ENCODE results near the gene FAM187B.

Gene FAM187B

DNA sequence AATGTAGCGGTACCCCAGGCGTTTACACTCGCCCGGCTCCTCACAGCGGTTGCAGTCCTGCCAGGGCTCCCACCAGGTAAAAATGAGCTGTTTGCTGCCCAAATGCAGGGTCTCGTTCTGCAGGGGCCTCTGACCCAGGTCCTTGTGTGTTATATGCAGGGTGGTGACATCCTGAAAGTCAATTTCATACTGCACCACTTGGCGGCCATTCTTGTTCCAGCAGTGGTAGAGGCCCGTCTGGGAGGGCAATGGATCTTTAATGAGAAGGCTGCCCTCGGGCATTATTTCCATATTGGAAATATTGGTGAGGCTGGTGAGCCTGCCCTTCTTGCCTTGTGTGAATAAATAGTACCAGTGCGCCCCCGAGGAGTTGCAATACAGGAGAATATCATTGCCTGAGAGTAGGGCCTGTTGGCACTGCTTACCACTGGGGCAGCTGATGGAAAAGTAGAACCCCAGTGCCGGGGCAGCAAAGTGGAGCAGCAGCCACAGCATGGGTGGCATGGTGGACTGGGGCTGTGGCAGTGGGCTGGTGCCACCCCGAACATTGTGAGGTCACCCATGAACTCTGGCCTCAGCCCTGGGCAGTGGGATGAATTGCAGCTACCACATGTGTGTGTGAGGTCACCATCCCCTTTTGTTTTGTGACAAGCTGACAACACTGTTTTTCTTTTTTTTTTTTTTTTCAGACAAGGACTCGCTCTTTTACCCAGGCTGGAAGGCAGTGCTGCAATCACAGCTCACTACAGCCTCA is at the start of gene FAM187B:
FAM187B (minus strand) TSS at position 563 of the 754 bp plus-strand sequence; CDS start at position 504, 59 bp downstream.
- H3K9ac ChIP-seq (ENCODE audit: low read depth, low read length) = no peak within 1 kb of the TSS
- H3K9me3 ChIP-seq (ENCODE audit: control insufficient read depth, insufficient read depth, low read length) = no peaks in the 10 kb centered on the region
- no peak within 1 kb of the TSS for H3K4me3 ChIP-seq (ENCODE audit: low read depth, low read length)
- no peak within 1 kb of the TSS for H3K27ac ChIP-seq (ENCODE audit: low read depth, low read length)
- H3K27me3 ChIP-seq (ENCODE audit: control insufficient read depth, insufficient read depth, low read length) = no peaks in the 10 kb centered on the region
- H3K36me3 ChIP-seq (ENCODE audit: control insufficient read depth, insufficient read depth, low read length) = no peaks in the 10 kb centered on the region
- peaks cover 9% of the 10 kb centered on the region; the same call in 1 of the 2 replicates for H3K4me1 ChIP-seq (ENCODE audit: control insufficient read depth, insufficient read depth, low read length)

DNA sequence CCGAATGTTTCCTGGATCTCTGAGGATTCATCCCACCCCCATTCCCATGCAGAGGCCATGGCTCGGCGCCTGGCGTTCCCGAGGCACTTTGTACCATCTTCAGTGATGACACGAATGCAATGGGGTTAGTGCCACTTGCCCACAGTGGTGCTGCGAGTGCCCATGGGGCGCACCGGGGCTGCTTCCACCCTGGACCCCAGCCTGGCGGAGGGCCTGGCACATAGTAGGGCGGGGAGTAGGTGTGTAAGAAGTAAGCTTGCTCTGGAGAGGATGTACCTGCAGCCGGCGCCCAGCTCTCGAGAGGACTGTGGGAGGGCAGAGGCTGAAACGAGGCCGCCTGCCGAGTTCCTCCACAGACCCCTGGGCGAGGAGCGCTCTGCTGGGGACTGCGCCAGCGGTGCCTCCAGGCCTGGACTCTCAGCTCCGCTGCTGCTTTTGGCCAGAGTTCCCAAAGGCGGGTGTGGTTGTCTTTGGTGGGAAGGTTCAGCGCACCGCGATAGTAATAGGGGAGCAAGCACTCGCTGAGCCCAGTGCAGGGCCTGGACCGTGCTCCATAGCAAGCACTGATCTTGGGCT is 48.3 kb upstream of the FAM187B start:
- peaks cover 57% of the 10 kb centered on the region for H3K36me3 ChIP-seq (ENCODE audit: control insufficient read depth, insufficient read depth, low read length)
- no peak overlapping the region for H3K27ac ChIP-seq (ENCODE audit: low read depth, low read length)
- no peaks in the 10 kb centered on the region for H3K27me3 ChIP-seq (ENCODE audit: control insufficient read depth, insufficient read depth, low read length)
- no peaks in the 10 kb centered on the region for H3K4me1 ChIP-seq (ENCODE audit: control insufficient read depth, insufficient read depth, low read length)
- H3K9me3 ChIP-seq (ENCODE audit: control insufficient read depth, insufficient read depth, low read length) = no peaks in the 10 kb centered on the region
- no peak overlapping the region for H3K4me3 ChIP-seq (ENCODE audit: low read depth, low read length)
- no peak overlapping the region for H3K9ac ChIP-seq (ENCODE audit: low read depth, low read length)

DNA sequence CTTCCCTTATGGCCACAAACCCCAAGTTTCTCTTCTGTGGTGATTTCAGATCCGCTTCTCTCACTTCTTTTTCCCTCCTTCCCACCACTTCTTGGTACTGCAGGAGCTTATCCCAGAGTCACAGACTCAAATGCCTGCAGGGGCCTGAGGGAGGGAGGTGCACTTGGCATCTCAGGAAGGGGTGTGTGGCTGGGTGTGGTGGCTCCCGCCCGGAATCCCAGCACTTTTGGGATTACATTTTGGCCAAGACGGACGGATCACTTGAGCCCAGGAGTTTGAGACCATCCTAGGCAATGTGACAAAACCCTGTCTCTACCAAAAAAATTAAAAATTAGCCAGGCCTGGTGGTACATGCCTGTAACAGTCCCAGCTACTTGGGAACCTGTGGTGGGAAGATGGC is 45.8 kb upstream of the FAM187B start:
- no peak overlapping the region for H3K27ac ChIP-seq (ENCODE audit: low read depth, low read length)
- H3K4me1 ChIP-seq (ENCODE audit: control insufficient read depth, insufficient read depth, low read length) = no peaks in the 10 kb centered on the region
- no peaks in the 10 kb centered on the region for H3K9me3 ChIP-seq (ENCODE audit: control insufficient read depth, insufficient read depth, low read length)
- no peak overlapping the region for H3K9ac ChIP-seq (ENCODE audit: low read depth, low read length)
- H3K27me3 ChIP-seq (ENCODE audit: control insufficient read depth, insufficient read depth, low read length) = no peaks in the 10 kb centered on the region
- no peak overlapping the region for H3K4me3 ChIP-seq (ENCODE audit: low read depth, low read length)
- peaks cover 73% of the 10 kb centered on the region for H3K36me3 ChIP-seq (ENCODE audit: control insufficient read depth, insufficient read depth, low read length)

GRCh38 chr19:35273686-35274259 is 45.2 kb upstream of the FAM187B start:
- no peak overlapping the region for H3K4me3 ChIP-seq (ENCODE audit: low read depth, low read length)
- peaks cover 68% of the 10 kb centered on the region for H3K36me3 ChIP-seq (ENCODE audit: control insufficient read depth, insufficient read depth, low read length)
- no peak overlapping the region for H3K9ac ChIP-seq (ENCODE audit: low read depth, low read length)
- H3K9me3 ChIP-seq (ENCODE audit: control insufficient read depth, insufficient read depth, low read length) = no peaks in the 10 kb centered on the region
- no peak overlapping the region for H3K27ac ChIP-seq (ENCODE audit: low read depth, low read length)
- H3K27me3 ChIP-seq (ENCODE audit: control insufficient read depth, insufficient read depth, low read length) = no peaks in the 10 kb centered on the region
- no peaks in the 10 kb centered on the region for H3K4me1 ChIP-seq (ENCODE audit: control insufficient read depth, insufficient read depth, low read length)

- Histone ChIP-seq H3K9ac (ENCODE audit: low read depth, low read length) (no peak overlapping the region), H3K27ac (ENCODE audit: low read depth, low read length) (no peak overlapping the region), H3K36me3 (ENCODE audit: control insufficient read depth, insufficient read depth, low read length) (peaks cover 62% of the 10 kb centered on the region)
Measured at GRCh38 chr19:35272954-35273649, 44.6 kb upstream of the FAM187B start.

DNA sequence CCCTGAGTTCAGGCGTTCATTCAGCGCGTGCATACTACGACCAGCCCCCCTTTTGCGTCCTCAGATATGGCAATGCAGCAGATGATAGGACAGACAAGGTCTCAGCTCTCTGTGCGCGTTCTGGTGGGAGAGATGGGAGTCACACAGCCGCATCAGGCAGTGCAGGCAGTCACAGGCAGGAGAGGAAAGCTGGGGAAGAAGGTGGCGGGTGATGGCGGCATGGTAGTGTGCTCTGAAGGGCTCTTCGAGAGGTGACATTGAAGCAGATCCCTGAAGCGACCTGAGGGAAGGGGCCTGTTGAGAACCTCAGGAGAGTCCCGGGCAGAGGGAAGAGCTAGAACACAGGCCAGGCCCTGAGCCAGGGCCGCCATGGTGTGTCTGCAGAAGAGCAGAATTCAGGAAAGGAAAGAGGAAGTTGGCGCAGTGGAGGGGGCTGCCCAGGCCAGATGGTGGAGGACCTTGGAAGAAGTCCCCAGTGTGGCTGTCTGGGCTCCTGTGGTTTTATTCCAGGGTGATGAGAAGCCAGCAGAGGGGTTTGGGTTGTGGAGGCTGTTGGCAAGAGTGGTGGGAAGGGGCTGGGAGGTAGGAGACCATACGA is 43.7 kb upstream of the FAM187B start:
- Histone ChIP-seq H3K9me3 (ENCODE audit: control insufficient read depth, insufficient read depth, low read length) (no peaks in the 10 kb centered on the region), H3K4me1 (ENCODE audit: control insufficient read depth, insufficient read depth, low read length) (peaks cover 4% of the 10 kb centered on the region; the same call in 1 of the 2 replicates), H3K27ac (ENCODE audit: low read depth, low read length) (no peak overlapping the region), H3K4me3 (ENCODE audit: low read depth, low read length) (no peak overlapping the region), H3K36me3 (ENCODE audit: control insufficient read depth, insufficient read depth, low read length) (peaks cover 61% of the 10 kb centered on the region), H3K27me3 (ENCODE audit: control insufficient read depth, insufficient read depth, low read length) (no peaks in the 10 kb centered on the region), H3K9ac (ENCODE audit: low read depth, low read length) (no peak overlapping the region)

More at GRCh38 chr19:35272954-35273649, 44.6 kb upstream of the FAM187B start:
- no peaks in the 10 kb centered on the region for H3K4me1 ChIP-seq (ENCODE audit: control insufficient read depth, insufficient read depth, low read length)
- no peak overlapping the region for H3K4me3 ChIP-seq (ENCODE audit: low read depth, low read length)
- no peaks in the 10 kb centered on the region for H3K9me3 ChIP-seq (ENCODE audit: control insufficient read depth, insufficient read depth, low read length)
- no peaks in the 10 kb centered on the region for H3K27me3 ChIP-seq (ENCODE audit: control insufficient read depth, insufficient read depth, low read length)

DNA sequence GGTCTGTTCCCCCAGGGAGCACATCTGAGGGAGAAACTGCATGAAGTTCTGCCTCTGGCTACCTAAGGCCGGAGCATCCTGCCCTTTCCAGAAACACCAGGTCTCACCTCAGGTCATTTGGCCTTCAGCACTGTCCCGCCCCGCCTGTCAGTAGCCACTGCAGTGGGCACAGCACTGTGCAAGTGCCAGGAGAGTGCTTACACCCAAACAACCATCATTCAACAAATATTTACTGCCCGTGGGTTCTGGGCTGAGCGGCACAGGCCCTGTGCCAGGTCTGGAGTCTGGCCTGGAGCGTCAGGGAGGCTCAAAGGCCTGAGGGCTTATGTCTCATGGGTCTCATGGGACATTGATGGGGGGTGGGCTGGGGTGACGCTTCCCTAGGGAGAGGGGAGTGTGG is 43.0 kb upstream of the FAM187B start:
- Histone ChIP-seq H3K9me3 (ENCODE audit: control insufficient read depth, insufficient read depth, low read length) (no peaks in the 10 kb centered on the region), H3K27ac (ENCODE audit: low read depth, low read length) (no peak overlapping the region), H3K4me3 (ENCODE audit: low read depth, low read length) (no peak overlapping the region), H3K27me3 (ENCODE audit: control insufficient read depth, insufficient read depth, low read length) (no peaks in the 10 kb centered on the region), H3K9ac (ENCODE audit: low read depth, low read length) (no peak overlapping the region), H3K36me3 (ENCODE audit: control insufficient read depth, insufficient read depth, low read length) (peaks cover 63% of the 10 kb centered on the region), H3K4me1 (ENCODE audit: control insufficient read depth, insufficient read depth, low read length) (peaks cover 7% of the 10 kb centered on the region; the same call in 1 of the 2 replicates)

- Histone ChIP-seq H3K9ac (ENCODE audit: low read depth, low read length) (no peak overlapping the region), H3K4me1 (ENCODE audit: control insufficient read depth, insufficient read depth, low read length) (peaks cover 7% of the 10 kb centered on the region; the same call in 1 of the 2 replicates), H3K4me3 (ENCODE audit: low read depth, low read length) (no peak overlapping the region), H3K9me3 (ENCODE audit: control insufficient read depth, insufficient read depth, low read length) (no peaks in the 10 kb centered on the region), H3K27me3 (ENCODE audit: control insufficient read depth, insufficient read depth, low read length) (no peaks in the 10 kb centered on the region), H3K36me3 (ENCODE audit: control insufficient read depth, insufficient read depth, low read length) (peaks cover 61% of the 10 kb centered on the region), H3K27ac (ENCODE audit: low read depth, low read length) (no peak overlapping the region)
Measured at GRCh38 chr19:35270381-35270811, 41.9 kb upstream of the FAM187B start.

- H3K27ac ChIP-seq (ENCODE audit: low read depth, low read length) = peak overlapping the region; percentile 90
- H3K4me1 ChIP-seq (ENCODE audit: control insufficient read depth, insufficient read depth, low read length) = peaks cover 7% of the 10 kb centered on the region; the same call in 1 of the 2 replicates
- peak overlapping the region; percentile 87 for H3K9ac ChIP-seq (ENCODE audit: low read depth, low read length)
Measured at GRCh38 chr19:35269438-35270117, 41.0 kb upstream of the FAM187B start.

More at GRCh38 chr19:35269438-35270117, 41.0 kb upstream of the FAM187B start:
- peaks cover 63% of the 10 kb centered on the region for H3K36me3 ChIP-seq (ENCODE audit: control insufficient read depth, insufficient read depth, low read length)
- no peaks in the 10 kb centered on the region for H3K9me3 ChIP-seq (ENCODE audit: control insufficient read depth, insufficient read depth, low read length)
- H3K4me3 ChIP-seq (ENCODE audit: low read depth, low read length) = peak overlapping the region; percentile 82
- no peaks in the 10 kb centered on the region for H3K27me3 ChIP-seq (ENCODE audit: control insufficient read depth, insufficient read depth, low read length)
